Activated gamma-delta T cell treated with anti-CD3 and anti-CD28 coated beads, Interleukin-2, amount 50 U/mL, for 16 hours (primary cell): Measurements from ENCODE around the gene EYS.
"Not testable (repeated sequence)": the region's sequence is repeated elsewhere in the genome, so short reads cannot be mapped to it uniquely, and the experiment has no call there.

Experiments
- DNase-seq: peaks from one replicate; pipeline ENCODE4 v3.0.0-alpha.2; 2020; ENCODE audit warnings: low read depth

The EYS gene

DNA sequence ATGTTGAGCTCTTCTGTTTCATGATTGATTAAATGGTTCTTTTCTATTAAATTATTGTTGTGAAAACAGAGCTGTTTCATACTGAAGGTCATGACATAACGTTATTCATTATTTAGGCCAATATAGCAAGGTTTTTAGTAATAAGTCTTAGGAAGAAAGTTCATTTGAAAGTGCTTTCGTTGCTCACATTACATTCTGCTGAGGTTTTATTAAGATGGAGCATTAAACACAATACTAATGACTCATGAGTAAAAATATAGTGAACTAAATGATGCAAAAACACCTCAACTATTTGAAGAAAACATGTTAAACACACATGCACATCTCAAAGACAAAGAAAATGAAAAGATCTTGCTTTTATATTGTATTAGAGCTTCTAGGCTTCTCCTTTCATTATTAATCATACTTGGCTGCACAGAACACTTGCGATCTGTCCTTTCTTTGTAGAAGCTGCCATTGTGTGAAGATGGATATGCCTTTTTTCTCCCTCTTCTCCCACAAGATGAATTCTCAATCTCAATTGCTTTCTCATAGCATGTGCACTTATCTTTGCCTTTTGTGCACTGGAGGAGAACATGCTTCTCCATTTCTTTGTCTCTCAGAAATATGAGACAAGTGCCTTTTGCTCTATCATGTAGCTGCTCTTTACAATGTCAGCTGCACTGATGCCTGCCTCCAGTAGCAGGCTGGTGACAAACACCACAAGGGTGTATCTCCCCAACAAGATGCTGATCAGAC lies 1759.1 kb downstream of the EYS start:
- DNase-seq, result no peak

DNA sequence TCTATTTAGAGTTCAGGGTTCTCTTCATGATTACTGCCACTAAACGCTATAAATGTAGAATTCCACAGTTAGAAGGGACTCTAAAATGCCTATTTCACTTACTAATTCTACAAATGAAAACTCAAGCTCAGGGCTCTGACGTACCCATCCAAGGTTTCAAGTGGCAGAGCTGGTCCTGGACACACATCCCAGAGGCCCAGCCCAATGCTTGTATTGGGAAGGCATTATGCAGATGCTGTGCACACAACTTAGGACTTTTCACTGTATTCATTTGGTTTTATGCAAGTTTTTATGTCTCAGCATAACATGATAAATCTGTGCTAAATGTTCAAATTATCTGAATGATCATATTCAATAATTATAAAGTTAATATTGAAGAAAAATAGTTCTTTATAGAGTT lies 1761.0 kb downstream of the EYS start:
- no peak for DNase-seq

DNA sequence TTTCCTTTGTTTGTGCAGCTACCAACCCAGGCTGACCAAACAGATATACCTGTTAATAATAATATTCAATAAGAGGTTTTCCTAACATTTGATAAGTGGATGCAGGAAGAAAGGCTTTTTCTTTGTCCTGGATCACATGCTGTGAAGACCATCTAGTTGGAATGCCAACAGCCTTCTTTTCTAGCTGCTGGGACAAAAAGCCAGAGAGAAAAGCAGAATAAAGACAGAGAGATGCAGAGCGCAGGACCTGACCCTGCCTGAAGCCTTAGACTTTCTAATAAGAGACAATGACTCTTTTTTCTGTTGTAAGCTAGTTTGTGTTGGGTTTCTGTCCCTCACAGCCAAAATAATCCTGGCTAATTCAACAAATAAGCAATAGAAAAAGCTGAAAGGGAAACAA lies 1763.2 kb downstream of the EYS start:
- no peak for DNase-seq

DNA sequence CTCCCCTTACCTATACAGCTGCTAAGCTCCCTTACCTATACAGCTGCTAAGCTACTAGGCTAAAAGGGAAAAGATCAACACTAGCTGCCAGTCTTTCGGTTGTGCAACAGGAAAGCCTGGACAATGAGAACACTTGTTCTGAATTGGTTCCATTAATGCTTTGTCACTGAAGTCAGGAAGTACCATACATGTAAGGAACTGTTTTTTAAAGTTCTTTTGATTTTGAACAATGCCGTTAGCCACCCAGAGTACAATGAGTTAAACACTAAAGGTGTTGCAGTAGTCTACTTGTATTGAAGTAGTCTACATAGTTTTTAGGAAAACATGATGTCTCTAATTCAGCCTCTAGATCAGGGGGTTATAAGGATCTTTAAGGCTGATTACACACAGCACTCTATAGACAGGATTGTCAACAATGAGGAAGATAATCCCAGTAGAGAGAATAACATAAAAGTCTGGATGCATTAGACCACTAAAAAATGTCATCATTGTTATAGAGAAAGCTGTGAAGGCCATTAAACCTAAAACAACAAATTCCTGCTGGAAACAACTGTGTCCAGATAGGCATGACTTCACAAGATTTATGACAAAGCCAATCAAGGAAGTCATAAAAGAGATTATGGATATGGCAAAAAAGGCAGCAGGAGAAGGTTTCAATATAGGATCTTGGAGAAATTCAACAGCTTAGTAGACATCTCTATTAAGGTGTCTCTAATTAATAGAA lies 1765.1 kb downstream of the EYS start:
- DNase-seq, result no peak

DNA sequence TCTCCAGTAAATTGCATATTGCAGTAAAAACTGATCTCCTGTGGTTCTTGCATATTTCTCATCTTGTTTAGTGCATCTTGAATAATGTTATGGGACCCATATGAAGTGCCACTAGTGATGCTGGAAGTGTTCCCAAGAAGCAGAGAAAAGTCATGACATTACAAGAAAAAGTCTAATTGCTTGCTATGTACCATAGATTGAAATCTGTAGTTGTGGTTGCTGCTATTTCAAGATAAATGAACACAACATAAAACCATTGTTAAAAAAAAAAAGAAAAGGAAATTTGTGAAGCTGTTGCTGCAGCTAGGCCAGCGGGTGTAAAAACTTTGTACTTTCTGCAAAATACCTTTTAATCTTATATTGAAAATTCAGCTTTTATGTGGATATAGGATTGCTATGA lies 1767.0 kb downstream of the EYS start:
- no peak for DNase-seq

DNA sequence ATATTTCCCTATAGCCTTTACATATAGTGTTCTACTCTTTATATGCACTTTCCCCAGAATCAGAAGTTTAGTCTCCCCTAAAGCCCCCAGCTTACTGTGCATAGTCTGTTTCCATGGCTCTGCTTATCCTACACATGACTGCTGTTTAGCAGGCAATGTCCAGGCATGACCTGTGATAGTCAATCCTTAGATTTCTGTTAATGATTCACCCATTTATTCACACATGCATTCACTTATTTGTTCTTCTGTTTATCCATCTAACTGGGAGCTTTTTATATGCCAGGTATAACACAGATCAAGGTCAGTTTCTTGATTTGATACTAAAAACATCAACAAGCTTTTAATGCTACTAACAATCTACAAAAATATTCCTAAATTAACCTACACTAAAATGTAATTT lies 1770.6 kb downstream of the EYS start:
- DNase-seq, result no peak

DNA sequence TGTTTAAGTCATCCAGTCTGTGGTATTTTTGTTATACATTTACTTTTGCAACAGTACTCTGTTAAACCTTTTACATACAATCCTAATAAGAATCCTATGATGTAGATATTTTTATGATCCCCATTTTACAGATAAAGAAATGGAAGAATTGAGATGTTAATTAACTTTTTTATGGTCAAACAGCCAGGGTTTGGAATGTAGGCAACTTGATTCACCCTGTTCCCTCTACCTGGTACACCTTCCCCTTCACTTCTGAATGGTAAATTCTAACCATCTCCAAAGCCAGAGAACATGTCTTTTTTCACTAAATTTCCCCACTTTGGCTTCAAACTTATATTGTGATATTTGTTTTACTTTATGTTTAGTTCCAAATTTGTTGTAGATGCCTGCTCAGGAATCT lies 1771.3 kb downstream of the EYS start:
- no peak for DNase-seq

- not testable (repeated sequence) for DNase-seq
Observed at GRCh38 chr6:63933948-63934347, 1773.1 kb downstream of the EYS start.

GRCh38 chr6:63930848-63931247 lies 1776.2 kb downstream of the EYS start:
- DNase-seq, result no peak

- DNase-seq, result no peak
Observed at GRCh38 chr6:63929111-63929510, 1777.9 kb downstream of the EYS start.

DNA sequence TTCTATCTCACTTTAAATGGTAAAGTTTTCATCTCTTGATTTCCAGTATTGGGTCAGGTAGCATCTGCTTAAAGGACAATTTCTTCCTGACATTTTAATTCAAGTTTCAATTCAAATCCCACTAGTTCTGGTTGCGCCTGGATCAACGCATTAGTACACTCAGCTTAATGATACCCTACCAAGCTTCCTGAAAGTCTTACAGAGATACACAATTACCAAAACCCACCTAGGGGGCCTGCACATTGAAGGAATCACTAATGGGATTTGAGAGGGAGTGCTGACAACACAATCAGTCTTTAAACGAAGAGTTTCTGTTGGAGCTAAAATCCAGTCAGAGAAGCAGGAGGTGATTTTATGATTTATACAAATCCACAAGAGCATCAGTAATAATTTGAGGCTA lies 1778.4 kb downstream of the EYS start:
- no peak for DNase-seq

- DNase-seq, result no peak
Observed at GRCh38 chr6:63926950-63927927, 1779.8 kb downstream of the EYS start.

DNA sequence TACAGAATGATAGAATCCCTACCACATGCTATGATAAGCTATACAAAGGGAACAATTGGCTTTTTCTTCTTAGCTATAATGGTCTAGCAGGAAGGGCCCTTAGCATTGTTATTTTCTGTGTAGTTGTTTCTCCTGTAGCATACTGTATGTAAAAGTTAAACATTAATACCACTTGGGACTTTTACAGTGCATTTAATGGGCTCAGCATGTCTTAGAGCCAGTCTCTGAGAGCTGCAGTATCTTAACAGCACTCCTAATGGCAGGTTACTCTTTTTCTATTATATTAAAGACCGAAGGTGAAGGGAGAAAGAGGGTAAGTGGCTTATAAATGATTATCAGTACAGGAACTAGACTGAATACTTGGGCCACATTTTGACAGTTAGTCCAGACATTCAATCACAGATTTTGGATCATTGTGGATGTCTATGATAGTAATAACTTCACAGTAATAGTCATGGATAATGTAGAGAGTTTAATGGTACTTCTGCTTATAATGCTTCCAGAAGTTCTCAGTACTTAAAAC lies 1780.7 kb downstream of the EYS start:
- no peak for DNase-seq

GRCh38 chr6:63923139-63923739 lies 1783.8 kb downstream of the EYS start:
- no peak for DNase-seq

DNA sequence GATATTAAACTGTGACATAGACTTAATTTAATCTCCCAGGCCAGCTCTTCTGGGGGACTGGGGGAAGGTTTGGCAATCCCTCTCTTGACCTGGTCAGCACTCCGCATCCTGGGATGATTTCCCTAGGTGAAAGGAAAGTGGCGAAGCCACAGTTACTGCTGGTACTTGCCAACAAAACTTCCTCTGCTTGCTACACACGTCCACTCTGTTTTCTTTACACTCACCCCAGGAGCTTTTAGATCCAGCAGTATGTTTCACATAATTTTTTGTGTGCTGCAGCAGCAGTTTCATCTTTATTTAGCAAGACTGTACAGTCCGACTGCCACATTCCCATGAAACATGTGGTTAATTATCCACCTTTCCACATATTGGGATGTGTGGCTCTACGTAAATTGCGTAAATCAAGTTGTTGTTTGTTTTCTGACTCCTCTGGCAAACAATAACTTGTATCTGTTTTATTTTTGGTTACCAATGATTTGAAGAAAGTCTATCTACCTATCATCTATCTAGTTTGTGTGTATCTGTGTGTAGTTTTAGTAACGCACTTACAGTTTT lies 1787.4 kb downstream of the EYS start:
- DNase-seq, result no peak

DNA sequence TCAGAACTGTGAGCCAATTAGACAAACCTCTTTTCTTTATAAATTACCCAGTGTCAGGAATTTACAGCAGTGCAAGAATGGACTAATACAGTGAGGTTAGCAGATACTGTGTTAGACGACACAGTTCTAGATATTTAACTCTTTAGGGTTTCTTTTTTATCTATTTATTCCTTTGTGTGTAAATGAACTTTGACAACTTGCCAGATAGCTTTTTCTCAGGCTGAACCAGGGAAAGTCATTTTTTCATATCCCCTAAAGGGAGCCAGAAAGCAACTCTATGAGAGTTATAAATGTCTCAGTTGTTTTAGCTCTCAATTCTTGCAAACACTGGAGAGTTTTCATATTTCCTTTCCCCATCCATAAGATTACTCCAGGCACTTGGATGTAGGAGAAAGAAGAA lies 1794.1 kb downstream of the EYS start:
- no peak for DNase-seq

GRCh38 chr6:63910863-63911551 lies 1796.0 kb downstream of the EYS start:
- no peak for DNase-seq

- no peak for DNase-seq
Observed at GRCh38 chr6:63904650-63905248, 1802.3 kb downstream of the EYS start.

DNA sequence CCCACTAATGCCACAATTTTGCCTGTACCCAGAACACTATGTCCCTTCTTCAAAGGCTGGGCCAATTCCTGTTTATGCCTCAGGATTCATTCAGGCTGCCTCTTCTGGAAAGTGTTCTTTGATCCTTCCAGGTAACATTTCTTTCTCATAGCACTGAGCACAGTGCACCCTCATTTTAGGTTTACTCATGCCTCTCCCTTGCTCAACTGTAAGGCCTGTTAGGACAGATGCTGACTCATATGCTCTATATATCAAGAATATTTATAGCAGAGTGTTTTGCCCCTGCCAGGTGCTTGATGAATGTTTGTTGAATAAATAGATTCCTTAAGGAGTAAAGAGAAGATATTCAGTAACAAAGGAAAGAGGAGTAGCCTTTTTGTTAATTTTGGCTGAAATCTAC lies 1807.5 kb downstream of the EYS start:
- DNase-seq, result no peak

GRCh38 chr6:63897952-63898351 lies 1809.1 kb downstream of the EYS start:
- DNase-seq, result no peak

GRCh38 chr6:63897459-63897858 lies 1809.6 kb downstream of the EYS start:
- no peak for DNase-seq
